ENCODE data around the gene ALDOB. TPM values are rescaled to one million over a fixed set of nuclear protein-coding genes. Genes with fewer than 3 reads are reported as not detected.

Gene ALDOB
- total and polyA plus RNA-seq, 2 of the 13 experiments (the other 11 are each of a cell fraction or from before 2014, with no cell fraction given) = 0.29 to 0.97 TPM

GRCh38 chr9:101457003-101457402 lies 21.4 kb upstream of the ALDOB start (continued):
- TF ChIP-seq PRDM4 (CRISPR knock-in tag; IDR thresholded peaks at IDR 0.05; ENCODE audit: borderline replicate concordance) (no peak), TFAP4 (IDR thresholded peaks at IDR 0.05; ENCODE audit: borderline replicate concordance, low read depth) (no peak), BRF2 (CRISPR knock-in tag; IDR thresholded peaks at IDR 0.05) (no peak), ZNF720 (CRISPR knock-in tag; IDR thresholded peaks at IDR 0.05) (no peak), STAT5B (CRISPR knock-in tag; IDR thresholded peaks at IDR 0.05) (no peak), KAT8 (CRISPR knock-in tag; IDR thresholded peaks at IDR 0.05) (0 out of 2 replicates have a peak, but pooled peaks have one; percentile 28), ZNF597 (CRISPR knock-in tag; IDR thresholded peaks at IDR 0.05) (no peak), SOX6 (IDR thresholded peaks at IDR 0.05) (no peak), SOX6 (CRISPR knock-in tag; IDR thresholded peaks at IDR 0.05) (0 out of 2 replicates have a peak, but pooled peaks have one; percentile 28), ZNF33B (CRISPR knock-in tag; IDR thresholded peaks at IDR 0.05) (no peak), CSRNP2 (CRISPR knock-in tag; conservative IDR thresholded peaks at IDR 0.05; ENCODE audit: low read depth) (no peak), CBFB (CRISPR knock-in tag; IDR thresholded peaks at IDR 0.05) (no peak), IRF2 (CRISPR knock-in tag; IDR thresholded peaks at IDR 0.05) (no peak; the same call in 1 of the 2 replicates), ZNF550 (CRISPR knock-in tag; IDR thresholded peaks at IDR 0.05; ENCODE audit: borderline replicate concordance) (no peak), ZSCAN21 (CRISPR knock-in tag; IDR thresholded peaks at IDR 0.05; ENCODE audit: borderline replicate concordance) (no peak), CEBPG (CRISPR knock-in tag; IDR thresholded peaks at IDR 0.05) (no peak), HBP1 (CRISPR knock-in tag; IDR thresholded peaks at IDR 0.05; ENCODE audit: low read depth) (no peak), ZNF644 (CRISPR knock-in tag; IDR thresholded peaks at IDR 0.05; ENCODE audit: low read depth) (no peak), ZFY (CRISPR knock-in tag; IDR thresholded peaks at IDR 0.05) (no peak), LCORL (IDR thresholded peaks at IDR 0.05) (no peak), LCORL (CRISPR knock-in tag; IDR thresholded peaks at IDR 0.05) (peak; percentile 25; the same call in 1 of the 2 replicates), ZGPAT (CRISPR knock-in tag; IDR thresholded peaks at IDR 0.05) (no peak), CBX1 (IDR thresholded peaks at IDR 0.05; ENCODE audit: low read depth) (no peak)
